ENCODE measurements around the gene CUL9.
A peak's percentile ranks its signal among the peaks of the same experiment; 100 is the strongest.
"Not testable (repeated sequence)": the region's sequence is repeated elsewhere in the genome, so short reads cannot be mapped to it uniquely, and the experiment has no call there.

CUL9 gene

DNA sequence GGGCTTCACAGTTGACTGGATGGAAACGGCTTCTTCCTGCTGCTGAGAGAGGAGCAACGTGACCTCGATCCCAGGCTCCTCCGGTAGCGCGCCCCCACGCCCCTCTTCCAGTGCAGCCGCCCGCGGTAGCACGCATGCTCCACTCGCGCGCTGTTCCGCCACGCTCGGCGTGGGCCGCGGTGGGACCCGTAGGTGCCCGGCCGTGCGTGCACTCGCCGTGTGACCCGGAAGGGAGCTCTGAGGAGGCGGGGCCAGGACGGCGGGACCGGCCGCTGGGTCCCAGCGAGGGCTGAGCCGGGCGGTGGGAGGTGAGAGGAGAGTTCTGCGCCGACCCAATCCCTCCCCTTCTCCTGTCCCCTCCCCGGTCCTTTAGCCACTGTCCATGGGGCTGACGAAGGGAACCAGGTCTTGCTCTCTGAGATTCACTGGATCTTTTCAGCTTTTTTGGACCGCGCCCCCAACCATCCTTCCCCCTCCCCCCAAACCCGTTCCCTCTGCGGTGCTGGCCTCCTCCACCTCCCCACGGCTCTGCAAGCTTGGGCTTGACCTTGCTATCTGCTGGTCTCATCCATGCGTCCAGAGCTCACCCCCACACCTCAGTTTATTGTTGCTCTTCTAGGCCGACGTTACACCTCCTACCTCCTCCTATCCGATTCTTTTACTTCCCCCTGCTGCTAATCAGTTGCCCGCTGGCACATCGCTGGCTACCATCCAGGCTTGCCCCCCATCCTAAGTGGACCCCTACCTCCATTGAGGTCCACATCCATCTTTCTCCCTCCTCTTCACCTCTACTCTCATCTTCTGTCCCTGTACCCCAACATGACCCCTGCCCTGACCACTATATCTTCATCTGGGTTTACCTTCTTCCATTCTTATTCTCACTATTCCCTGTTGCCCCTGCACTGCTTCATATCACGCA lies at the start of gene CUL9:
Gene CUL9 (plus strand): TSS at position 255 of the 919 bp plus-strand sequence. CDS start 2,115 bp downstream, outside the sequence.
- TF ChIP-seq, protein P1, sequence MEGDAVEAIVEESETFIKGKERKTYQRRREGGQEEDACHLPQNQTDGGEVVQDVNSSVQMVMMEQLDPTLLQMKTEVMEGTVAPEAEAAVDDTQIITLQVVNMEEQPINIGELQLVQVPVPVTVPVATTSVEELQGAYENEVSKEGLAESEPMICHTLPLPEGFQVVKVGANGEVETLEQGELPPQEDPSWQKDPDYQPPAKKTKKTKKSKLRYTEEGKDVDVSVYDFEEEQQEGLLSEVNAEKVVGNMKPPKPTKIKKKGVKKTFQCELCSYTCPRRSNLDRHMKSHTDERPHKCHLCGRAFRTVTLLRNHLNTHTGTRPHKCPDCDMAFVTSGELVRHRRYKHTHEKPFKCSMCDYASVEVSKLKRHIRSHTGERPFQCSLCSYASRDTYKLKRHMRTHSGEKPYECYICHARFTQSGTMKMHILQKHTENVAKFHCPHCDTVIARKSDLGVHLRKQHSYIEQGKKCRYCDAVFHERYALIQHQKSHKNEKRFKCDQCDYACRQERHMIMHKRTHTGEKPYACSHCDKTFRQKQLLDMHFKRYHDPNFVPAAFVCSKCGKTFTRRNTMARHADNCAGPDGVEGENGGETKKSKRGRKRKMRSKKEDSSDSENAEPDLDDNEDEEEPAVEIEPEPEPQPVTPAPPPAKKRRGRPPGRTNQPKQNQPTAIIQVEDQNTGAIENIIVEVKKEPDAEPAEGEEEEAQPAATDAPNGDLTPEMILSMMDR (IDR thresholded peaks at IDR 0.05; ENCODE audit: low read depth, low read length), result no peak
- DNase-seq (ENCODE audit: low read depth, low spot score), result peak; percentile 68
- H3K4me3 ChIP-seq (ENCODE audit: low read depth, low read length), result peak within 1 kb of the TSS; percentile 74
- in situ Hi-C loops (cut with HindIII; ENCODE audit: low sequenced_read_pairs), result no loop called here

DNA sequence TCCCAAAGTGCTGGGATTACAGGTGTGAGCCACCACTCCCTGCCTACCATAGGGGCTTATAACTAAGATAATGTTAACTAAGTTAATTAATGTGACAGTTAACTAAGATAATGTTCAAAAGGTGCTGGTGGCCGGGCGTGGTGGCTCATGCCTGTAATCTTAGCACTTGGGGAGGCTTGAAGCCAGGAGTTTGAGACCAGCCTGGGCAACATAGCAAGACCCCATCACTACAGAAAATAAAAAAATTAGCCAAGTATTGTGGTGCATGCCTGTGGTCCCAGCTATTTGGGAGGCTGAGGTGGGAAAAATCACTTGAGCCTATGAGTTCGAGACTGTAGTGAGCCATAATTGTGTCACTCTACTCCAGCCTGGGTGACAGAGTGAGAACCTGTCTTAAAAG lies 43.7 kb upstream of the CUL9 start:
- TF ChIP-seq, protein P1 (IDR thresholded peaks at IDR 0.05; ENCODE audit: low read depth, low read length), result no peak
- in situ Hi-C loops (cut with HindIII; ENCODE audit: low sequenced_read_pairs), result no loop called here
- H3K4me3 ChIP-seq (ENCODE audit: low read depth, low read length), result no peak overlapping the region
- DNase-seq (ENCODE audit: low read depth, low spot score), result no peak

DNA sequence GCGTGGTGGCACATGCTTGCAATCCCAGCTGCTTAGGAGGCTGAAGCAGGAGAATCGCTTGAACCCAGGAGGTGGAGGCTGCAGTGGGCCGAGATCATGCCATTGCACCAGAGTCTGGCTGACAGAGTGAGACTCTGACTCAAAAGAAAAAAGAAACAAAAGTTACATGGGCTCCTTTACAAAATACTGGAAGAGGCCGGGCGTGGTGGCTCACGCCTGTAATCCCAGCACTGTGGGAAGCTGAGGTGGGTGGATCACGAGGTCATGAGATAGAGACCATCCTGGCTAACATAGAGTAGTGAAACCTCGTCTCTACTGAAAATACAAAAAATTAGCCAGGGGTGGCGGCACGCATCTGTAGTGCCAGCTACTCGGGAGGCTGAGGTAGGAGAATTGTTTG lies 42.0 kb upstream of the CUL9 start:
- H3K4me3 ChIP-seq (ENCODE audit: low read depth, low read length); in situ Hi-C loops (cut with HindIII; ENCODE audit: low sequenced_read_pairs); DNase-seq (ENCODE audit: low read depth, low spot score): not testable (repeated sequence)

DNA sequence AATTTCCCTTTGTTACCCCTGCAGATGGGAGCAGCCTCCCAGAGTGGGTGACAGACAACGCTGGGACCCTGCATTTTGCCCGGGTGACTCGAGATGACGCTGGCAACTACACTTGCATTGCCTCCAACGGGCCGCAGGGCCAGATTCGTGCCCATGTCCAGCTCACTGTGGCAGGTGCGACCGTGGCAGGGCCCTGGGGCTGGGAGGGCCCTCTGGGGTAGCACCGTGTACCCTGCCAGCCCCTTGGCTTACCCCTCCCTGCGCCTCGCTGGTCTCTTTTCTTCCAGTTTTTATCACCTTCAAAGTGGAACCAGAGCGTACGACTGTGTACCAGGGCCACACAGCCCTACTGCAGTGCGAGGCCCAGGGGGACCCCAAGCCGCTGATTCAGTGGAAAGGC lies 40.4 kb upstream of the CUL9 start:
- no peak overlapping the region for H3K4me3 ChIP-seq (ENCODE audit: low read depth, low read length)
- in situ Hi-C loops (cut with HindIII; ENCODE audit: low sequenced_read_pairs), result no loop called here
- TF ChIP-seq, protein P1 (IDR thresholded peaks at IDR 0.05; ENCODE audit: low read depth, low read length), result no peak
- no peak for DNase-seq (ENCODE audit: low read depth, low spot score)

DNA sequence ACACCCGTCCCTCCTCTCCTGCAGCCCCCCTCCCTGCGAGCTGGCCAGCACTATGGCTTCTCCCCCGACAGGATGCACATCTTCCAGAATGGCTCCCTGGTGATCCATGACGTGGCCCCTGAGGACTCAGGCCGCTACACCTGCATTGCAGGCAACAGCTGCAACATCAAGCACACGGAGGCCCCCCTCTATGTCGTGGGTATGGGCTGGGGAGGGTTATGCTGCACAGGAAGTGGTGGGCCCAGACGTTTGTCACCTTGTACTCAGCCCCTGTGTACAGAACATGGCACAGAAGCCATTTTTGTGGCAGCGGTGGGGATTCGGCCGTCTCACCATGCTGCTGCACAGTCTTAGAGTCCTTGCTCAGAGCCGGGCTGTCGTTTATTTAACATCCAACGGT lies 39.9 kb upstream of the CUL9 start:
- no peak overlapping the region for H3K4me3 ChIP-seq (ENCODE audit: low read depth, low read length)
- no peak for DNase-seq (ENCODE audit: low read depth, low spot score)
- in situ Hi-C loops (cut with HindIII; ENCODE audit: low sequenced_read_pairs), result no loop called here
- TF ChIP-seq, protein P1 (IDR thresholded peaks at IDR 0.05; ENCODE audit: low read depth, low read length), result no peak

DNA sequence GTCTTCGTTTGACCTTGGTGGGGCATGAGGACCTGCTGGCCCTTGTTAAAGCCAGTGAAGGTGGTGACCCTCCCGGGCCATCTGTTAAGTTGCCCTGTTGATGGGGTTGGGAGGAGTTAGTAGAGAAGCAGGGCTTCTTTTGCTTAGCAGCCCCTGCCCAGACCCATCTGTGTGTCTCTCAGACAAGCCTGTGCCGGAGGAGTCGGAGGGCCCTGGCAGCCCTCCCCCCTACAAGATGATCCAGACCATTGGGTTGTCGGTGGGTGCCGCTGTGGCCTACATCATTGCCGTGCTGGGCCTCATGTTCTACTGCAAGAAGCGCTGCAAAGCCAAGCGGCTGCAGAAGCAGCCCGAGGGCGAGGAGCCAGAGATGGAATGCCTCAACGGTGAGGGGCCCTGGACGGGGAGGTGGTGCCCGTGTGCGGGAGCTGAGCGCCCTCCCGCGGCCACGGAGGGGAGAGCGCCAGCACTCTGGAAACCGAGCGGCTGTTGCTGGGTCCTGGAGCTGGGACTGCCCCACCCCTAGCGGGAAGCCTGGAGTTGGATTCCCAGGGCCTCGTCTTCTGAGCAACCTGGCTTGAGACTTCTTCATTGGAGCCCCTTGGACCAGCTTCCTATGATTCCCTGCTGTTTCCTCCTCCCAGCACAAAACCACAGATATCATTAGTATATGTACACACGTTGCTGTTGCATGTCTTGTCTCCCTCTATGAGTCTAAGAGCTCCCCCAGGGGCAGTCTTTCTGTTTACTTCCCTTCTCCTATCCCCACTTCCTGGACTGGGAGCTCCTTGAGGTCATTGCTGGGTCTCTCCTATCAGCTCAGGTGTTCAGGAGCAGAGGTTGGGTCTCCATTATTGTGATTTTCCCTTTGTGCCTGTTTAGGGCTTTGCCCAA lies 38.5 kb upstream of the CUL9 start:
- in situ Hi-C loops (cut with HindIII; ENCODE audit: low sequenced_read_pairs), result no loop called here
- TF ChIP-seq, protein P1 (IDR thresholded peaks at IDR 0.05; ENCODE audit: low read depth, low read length), result peak; percentile 99
- H3K4me3 ChIP-seq (ENCODE audit: low read depth, low read length), result no peak overlapping the region
- DNase-seq (ENCODE audit: low read depth, low spot score), result peak; percentile 92
